HepG2 (cell line): ENCODE data around the gene SOHLH2. TPM values are rescaled to one million over a fixed set of nuclear protein-coding genes. Genes with fewer than 3 reads are reported as not detected.

ENCODE experiments used
- ATAC-seq: fragments of 200-7000 bp; cut with Tn5 transposase; 3 replicates; pipeline ENCODE4 v1.9.1; 2020; ENCODE audit warnings: mild to moderate bottlenecking, moderate library complexity
- BruUV-seq: library from RNA; stranded (reverse); fragments of 400-500 nt; replicated peaks from 2 replicates; lab custom pipeline; 2021; lab: Mats Ljungman, UMichigan
- CTCF ChIA-PET: fragments of 300-600 bp; formaldehyde crosslinking; extraction: SDS; loops from one replicate; lab custom pipeline; 2021; ENCODE audit warnings: low total read pairs, inconsistent platforms, low intra/inter-chr PET ratio; lab: Yijun Ruan, JAX
- POLR2A ChIA-PET: fragments of 350-600 bp; sonication (Branson Sonifier 250); formaldehyde crosslinking; loops from one replicate; lab custom pipeline; 2020; ENCODE audit warnings: antibody characterized with exemption, inconsistent platforms; lab: Yijun Ruan, JAX
- DNase-seq: peaks from one replicate; pipeline ENCODE4 v3.0.0-alpha.2; 2015; ENCODE audit warnings: low spot score
- FAIRE-seq: peaks from 3 replicates; lab custom pipeline; 2011; peaks lifted over from hg19 to GRCh38; lab: Jason Lieb, UNC
- H2AFZ ChIP-seq: one replicate; pipeline ENCODE4 v1.6.1; 2011; ENCODE audit warnings: low read length, inconsistent platforms
- H3K27ac ChIP-seq: fragments of 300-600 bp; 3 replicates; pipeline ENCODE4 v1.8.0; 2011; ENCODE audit warnings: mixed run types, mild to moderate bottlenecking, mixed read lengths, low read length, inconsistent platforms; ENCODE audit not compliant: insufficient read depth; ENCODE audit errors: extremely low read length
- H3K27me3 ChIP-seq, 2 experiments: fragments of 200-600 bp in 1 of 2; 2 replicates in 1 of 2; 3 replicates in 1 of 2; pipeline versions ENCODE4 v1.6.0 to v1.8.0; 2011; ENCODE audit warnings: low read length in 2 of 2, mild to moderate bottlenecking in 2 of 2, moderate library complexity in 2 of 2, inconsistent platforms in 1 of 2; ENCODE audit not compliant: insufficient read depth in 2 of 2, control insufficient read depth in 1 of 2
- H3K36me3 ChIP-seq, 2 experiments: fragments of 200-600 bp in 1 of 2; replicated peaks in 1 of 2; 2 replicates in 1 of 2; 3 replicates in 1 of 2; pipeline versions ENCODE4 v1.5.1 to v1.8.0; 2011; ENCODE audit warnings: low read length in 2 of 2, inconsistent platforms in 1 of 2; ENCODE audit not compliant: insufficient read depth in 2 of 2, control insufficient read depth in 1 of 2
- H3K4me1 ChIP-seq: 2 replicates; pipeline ENCODE4 v1.5.1; 2012; ENCODE audit warnings: low read length, inconsistent platforms; ENCODE audit not compliant: insufficient read depth
- H3K4me2 ChIP-seq: 2 replicates; pipeline ENCODE4 v1.6.0; 2011; ENCODE audit warnings: low read depth, low read length, inconsistent platforms
- H3K4me3 ChIP-seq, 3 experiments: fragments of 200-600 bp in 1 of 3; sonication (generic), shearing (Covaris generic) in 1 of 3; replicated peaks in 1 of 3; 2 replicates each; pipeline ENCODE4 v1.5.1; 2011 to 2016; ENCODE audit warnings: low read length in 3 of 3, inconsistent platforms in 2 of 3, low read depth in 2 of 3, mild to moderate bottlenecking in 2 of 3, control low read depth in 1 of 3, mixed read lengths in 1 of 3; ENCODE audit not compliant: insufficient read depth in 1 of 3
- H3K79me2 ChIP-seq: one replicate; pipeline ENCODE4 v1.6.1; 2011; ENCODE audit warnings: low read length, inconsistent platforms; ENCODE audit not compliant: insufficient read depth
- H3K9ac ChIP-seq: 2 replicates; pipeline ENCODE4 v1.6.0; 2011; ENCODE audit warnings: mild to moderate bottlenecking, low read depth, low read length, inconsistent platforms; ENCODE audit not compliant: insufficient read depth
- H3K9me3 ChIP-seq: 2 replicates; pipeline ENCODE4 v1.5.1; 2012; ENCODE audit warnings: mild to moderate bottlenecking, low read length
- H4K20me1 ChIP-seq: 2 replicates; pipeline ENCODE4 v1.6.0; 2011; ENCODE audit warnings: inconsistent platforms, mild to moderate bottlenecking, low read length, moderate library complexity; ENCODE audit not compliant: insufficient read depth
- CREBL2 ChIP-seq: sonication (generic); formaldehyde crosslinking; IDR thresholded peaks from 2 replicates; pipeline ENCODE4 v1.8.1; 2023; ENCODE audit warnings: missing genetic modification reagents, mild to moderate bottlenecking, borderline replicate concordance
- HHEX ChIP-seq: IDR thresholded peaks from 2 replicates; pipeline ENCODE4 v1.6.1; 2016; ENCODE audit warnings: control low read depth
- MXD3 ChIP-seq: IDR thresholded peaks from 2 replicates; pipeline ENCODE4 v1.6.1; 2016; ENCODE audit warnings: mild to moderate bottlenecking, missing biosample characterization, missing genetic modification reagents
- NPAS2 ChIP-seq: sonication (generic); formaldehyde crosslinking; IDR thresholded peaks from 2 replicates; pipeline ENCODE4 v1.8.0; 2022; ENCODE audit warnings: mild to moderate bottlenecking, missing genetic modification reagents, borderline replicate concordance
- ZBTB14 ChIP-seq: sonication (generic); formaldehyde crosslinking; IDR thresholded peaks from 2 replicates; pipeline ENCODE4 v1.4.0; 2020; ENCODE audit warnings: missing genetic modification reagents
- ZBTB43 ChIP-seq: sonication (generic); formaldehyde crosslinking; conservative IDR thresholded peaks from 2 replicates; pipeline ENCODE4 v1.4.0; 2020; ENCODE audit warnings: missing genetic modification reagents
- ZC3H4 ChIP-seq: sonication (generic); formaldehyde crosslinking; IDR thresholded peaks from 2 replicates; pipeline ENCODE4 v1.4.0; 2020; ENCODE audit warnings: missing genetic modification reagents, borderline replicate concordance
- ZFAT ChIP-seq: sonication (generic); formaldehyde crosslinking; conservative IDR thresholded peaks from 2 replicates; pipeline ENCODE4 v1.8.1; 2023; ENCODE audit warnings: missing genetic modification reagents, inconsistent platforms
- ZNF10 ChIP-seq: sonication (generic); formaldehyde crosslinking; IDR thresholded peaks from 2 replicates; pipeline ENCODE4 v1.4.0; 2020; ENCODE audit warnings: mild to moderate bottlenecking, low read depth, missing genetic modification reagents, borderline replicate concordance
- ZNF75D ChIP-seq: sonication (generic); formaldehyde crosslinking; IDR thresholded peaks from 2 replicates; pipeline ENCODE4 v1.8.1; 2023; ENCODE audit warnings: missing genetic modification reagents, mild to moderate bottlenecking, borderline replicate concordance
- WGBS: methylation state at CpG from one replicate; pipeline ENCODE4 v1.1.6; 2017; ENCODE audit warnings: low lambda C conversion rate; 5-methylcytosine and 5-hydroxymethylcytosine counted together
- in situ Hi-C: cut with HindIII; loops from 2 replicates; pipeline ENCODE4 v1.10.0; 2017; ENCODE audit warnings: low pct_unique_long_range_greater_than_20kb; ENCODE audit not compliant: extremely low pct_ligation_motif_present
- intact Hi-C: fragments of 100-400 bp; cut with micrococcal nuclease; formaldehyde crosslinking; loops from one replicate; pipeline ENCODE4 v1.10.0; 2022; ENCODE audit not compliant: unreplicated experiment
- polyA plus RNA-seq, 8 experiments: library from polyadenylated mRNA; depleted of rRNA in 3 of 8; stranded (reverse) in 7 of 8; unstranded in 1 of 8; fragments of >200 nt; fragmentation: Illumina TruSeq in 4 of 8; extraction: Trizol in 4 of 8; gene quantifications; 2 replicates each; pipeline versions ENCODE4 v1.2.1 to v1.2.3, GENCODE V29; 2011 to 2016; ENCODE audit warnings: low read depth in 4 of 8, missing spikeins in 1 of 8, mixed read lengths in 1 of 8; ENCODE audit not compliant: insufficient read depth in 1 of 8
- total RNA-seq, 5 experiments: library from RNA; depleted of rRNA; stranded (reverse); fragments of >200 nt; fragmentation: Illumina TruSeq; extraction: Trizol; gene quantifications; 2 replicates each; pipeline ENCODE4 v1.2.3, GENCODE V29; 2016; ENCODE audit warnings: low read depth in 1 of 5

The SOHLH2 gene
- total and polyA plus RNA-seq, 2 of the 13 experiments (the other 11 are each of a cell fraction or from before 2014, with no cell fraction given): not detected

GRCh38 chr13:36190771-36191170 lies 23.6 kb downstream of the SOHLH2 start:
- Histone ChIP-seq H3K27me3 (no peaks in the 10 kb centered on the region; a peak in 1 of 5 replicates), H3K4me3 (no peak overlapping the region), H3K79me2 (no peaks in the 10 kb centered on the region), H3K27ac (no peak overlapping the region), H3K9me3 (no peaks in the 10 kb centered on the region), H3K4me1 (no peaks in the 10 kb centered on the region), H3K36me3 (no peaks in the 10 kb centered on the region), H4K20me1 (no peaks in the 10 kb centered on the region), H3K4me2 (no peak overlapping the region), H3K9ac (no peak overlapping the region), H2AFZ (no peak overlapping the region)
- WGBS: 55% methylated on average over 3 of the region's 3 CpGs
- DNase-seq: no peak
- BruUV-seq: no TSS peak
- FAIRE-seq: no peak
- in situ Hi-C loops: no loop called here
- ATAC-seq: no peak
- ChIA-PET CTCF (no interaction called here), POLR2A (no interaction called here)
- no peak for TF ChIP-seq ZBTB14
- no peak for TF ChIP-seq ZC3H4
- no peak for TF ChIP-seq ZNF75D (CRISPR knock-in tag)
- no peak for TF ChIP-seq HHEX (CRISPR knock-in tag)
- TF ChIP-seq ZNF10: no peak
- no peak for TF ChIP-seq CREBL2 (CRISPR knock-in tag)
- TF ChIP-seq NPAS2: no peak
- TF ChIP-seq ZBTB43 (CRISPR knock-in tag): no peak
- TF ChIP-seq MXD3 (CRISPR knock-in tag): no peak
- no peak for TF ChIP-seq ZFAT (CRISPR knock-in tag)
- intact Hi-C loops: no loop called here
